Panc1 (cell line): ENCODE data around the gene ITIH5. TPM values are rescaled to one million over a fixed set of nuclear protein-coding genes. Genes with fewer than 3 reads are reported as not detected.

Experiments
- ATAC-seq: fragments of 200-7000 bp; cut with Tn5 transposase; 2 replicates; pipeline ENCODE4 v1.9.1; 2020; ENCODE audit warnings: mild to moderate bottlenecking, moderate library complexity
- BruUV-seq: library from RNA; stranded (reverse); fragments of 400-500 nt; replicated peaks from 2 replicates; lab custom pipeline; 2021; lab: Mats Ljungman, UMichigan
- CTCF ChIA-PET: fragments of 300-600 bp; sonication (Branson Sonifier 250); formaldehyde crosslinking; loops from one replicate; lab custom pipeline; 2022; ENCODE audit warnings: antibody characterized with exemption; lab: Charles Lee
- POLR2A ChIA-PET: fragments of 300-600 bp; sonication (Branson Sonifier 250); formaldehyde crosslinking; loops from one replicate; lab custom pipeline; 2022; ENCODE audit warnings: antibody characterized with exemption; lab: Charles Lee
- DNase-seq: peaks from one replicate; pipeline ENCODE4 v3.0.0-alpha.2; 2010; ENCODE audit warnings: low read depth, low spot score
- H3K27ac ChIP-seq: 2 replicates; pipeline ENCODE4 v1.5.1; 2011; ENCODE audit warnings: mild to moderate bottlenecking, low read length, inconsistent platforms
- H3K27me3 ChIP-seq: fragments of 200-500 bp; sonication (Bioruptor generic); 2 replicates; pipeline ENCODE4 v1.6.0; 2014; ENCODE audit warnings: low read length, inconsistent platforms; ENCODE audit not compliant: control insufficient read depth, insufficient read depth
- H3K36me3 ChIP-seq: fragments of 200-500 bp; sonication (Bioruptor generic); 2 replicates; pipeline ENCODE4 v1.5.1; 2014; ENCODE audit warnings: inconsistent platforms, mild to moderate bottlenecking, low read length, moderate library complexity; ENCODE audit not compliant: control insufficient read depth, insufficient read depth
- H3K4me1 ChIP-seq: 2 replicates; pipeline ENCODE4 v1.5.1; 2011; ENCODE audit warnings: inconsistent platforms, mild to moderate bottlenecking, low read length, moderate library complexity; ENCODE audit not compliant: control insufficient read depth, insufficient read depth
- H3K4me3 ChIP-seq, 2 experiments: 2 replicates each; pipeline ENCODE4 v1.5.1; 2011 to 2012; ENCODE audit warnings: low read depth in 2 of 2, low read length in 2 of 2, mild to moderate bottlenecking in 2 of 2, inconsistent platforms in 1 of 2, moderate library complexity in 1 of 2
- H3K9me3 ChIP-seq: fragments of 200-500 bp; sonication (Bioruptor generic); 2 replicates; pipeline ENCODE4 v1.5.1; 2014; ENCODE audit warnings: low read depth, mild to moderate bottlenecking, inconsistent platforms, low read length, moderate library complexity; ENCODE audit not compliant: control insufficient read depth, insufficient read depth
- CTCF ChIP-seq: fragments of 450-650 bp; IDR thresholded peaks from 2 replicates; pipeline ENCODE4 v1.5.1; 2017; ENCODE audit warnings: mild to moderate bottlenecking
- POLR2AphosphoS5 ChIP-seq: IDR thresholded peaks from 2 replicates; pipeline ENCODE4 v1.6.1; 2012; ENCODE audit warnings: mild to moderate bottlenecking, low read depth, low read length, moderate library complexity
- REST ChIP-seq, 2 experiments: IDR thresholded peaks; 2 replicates each; pipeline ENCODE4 v1.6.1; 2011 to 2012; ENCODE audit warnings: low read depth in 2 of 2, control low read depth in 1 of 2, low read length in 1 of 2, mild to moderate bottlenecking in 1 of 2, moderate library complexity in 1 of 2; ENCODE audit not compliant: insufficient read depth in 1 of 2
- SIN3A ChIP-seq: IDR thresholded peaks from 2 replicates; pipeline ENCODE4 v1.6.1; 2012; ENCODE audit warnings: low read depth, mild to moderate bottlenecking, low read length, moderate library complexity, borderline replicate concordance; ENCODE audit not compliant: insufficient read depth
- TCF7L2 ChIP-seq: IDR thresholded peaks from 2 replicates; pipeline ENCODE4 v1.6.1; 2011; ENCODE audit warnings: mild to moderate bottlenecking, low read depth, low read length, inconsistent platforms
- in situ Hi-C: cut with HindIII; loops from 2 replicates; pipeline ENCODE4 v1.10.0; 2016; ENCODE audit warnings: low sequenced_read_pairs, low pct_unique_long_range_greater_than_20kb
- intact Hi-C: fragments of 100-400 bp; cut with micrococcal nuclease; formaldehyde crosslinking; loops from one replicate; pipeline ENCODE4 v1.10.0; 2022; ENCODE audit not compliant: unreplicated experiment
- total RNA-seq: library from RNA; stranded (reverse); gene quantifications from one replicate; pipeline ENCODE4 v1.2.1, GENCODE V29; 2021; ENCODE audit not compliant: unreplicated experiment

Gene ITIH5
- total RNA-seq, 1 experiment from 2014 or later: not detected

GRCh38 chr10:7551289-7551688, 115.5 kb downstream of the ITIH5 start:
- intact Hi-C loops (no loop called here), in situ Hi-C loops (no loop called here)
- no peak for ATAC-seq
- Histone ChIP-seq H3K36me3 (no peaks in the 10 kb centered on the region), H3K27me3 (no peaks in the 10 kb centered on the region), H3K4me1 (no peaks in the 10 kb centered on the region), H3K9me3 (no peaks in the 10 kb centered on the region), H3K4me3 (no peak overlapping the region), H3K27ac (no peak overlapping the region)
- no TSS peak for BruUV-seq
- no peak for TF ChIP-seq REST (IDR thresholded peaks at IDR 0.05; ENCODE audit: insufficient read depth in 1 of 2, low read depth in 2 of 2, low read length in 1 of 2)
- TF ChIP-seq TCF7L2: no peak
- TF ChIP-seq SIN3A: no peak
- no peak for TF ChIP-seq CTCF
- TF ChIP-seq POLR2AphosphoS5: no peak
- POLR2A ChIA-PET: no interaction called here
- CTCF ChIA-PET: no interaction called here
- no peak for DNase-seq

GRCh38 chr10:7550013-7550412, 116.8 kb downstream of the ITIH5 start:
- H3K27me3 ChIP-seq: no peaks in the 10 kb centered on the region
- ChIA-PET CTCF (no interaction called here), POLR2A (no interaction called here)
- no peak overlapping the region for H3K27ac ChIP-seq
- no TSS peak for BruUV-seq
- H3K36me3 ChIP-seq: no peaks in the 10 kb centered on the region
- ATAC-seq (no peak), DNase-seq (no peak)
- no peak for TF ChIP-seq SIN3A
- no peak for TF ChIP-seq POLR2AphosphoS5
- TF ChIP-seq TCF7L2: no peak
- no peaks in the 10 kb centered on the region for H3K4me1 ChIP-seq
- intact Hi-C loops (no loop called here), in situ Hi-C loops (no loop called here)
- H3K9me3 ChIP-seq: no peaks in the 10 kb centered on the region
- H3K4me3 ChIP-seq: no peak overlapping the region

GRCh38 chr10:7547829-7548228, 118.9 kb downstream of the ITIH5 start:
- TF ChIP-seq POLR2AphosphoS5 (no peak), SIN3A (no peak), CTCF (no peak), TCF7L2 (no peak), REST (IDR thresholded peaks at IDR 0.05; ENCODE audit: insufficient read depth in 1 of 2, low read depth in 2 of 2, low read length in 1 of 2) (no peak)
- Histone ChIP-seq H3K9me3 (no peaks in the 10 kb centered on the region), H3K27ac (no peak overlapping the region), H3K27me3 (no peaks in the 10 kb centered on the region), H3K36me3 (no peaks in the 10 kb centered on the region), H3K4me1 (no peaks in the 10 kb centered on the region), H3K4me3 (no peak overlapping the region)
- in situ Hi-C loops: no loop called here
- ChIA-PET CTCF (no interaction called here), POLR2A (no interaction called here)
- no TSS peak for BruUV-seq
- ATAC-seq (no peak), DNase-seq (no peak)
- intact Hi-C loops: no loop called here
